Inflammatory macrophage (primary cell): Measurements from ENCODE around the gene ITPRIP.

Experiments used
- DNase-seq, 2 donors: peaks; one replicate each; pipeline ENCODE4 v3.0.0-alpha.2; 2020 to 2022

The ITPRIP gene

DNA sequence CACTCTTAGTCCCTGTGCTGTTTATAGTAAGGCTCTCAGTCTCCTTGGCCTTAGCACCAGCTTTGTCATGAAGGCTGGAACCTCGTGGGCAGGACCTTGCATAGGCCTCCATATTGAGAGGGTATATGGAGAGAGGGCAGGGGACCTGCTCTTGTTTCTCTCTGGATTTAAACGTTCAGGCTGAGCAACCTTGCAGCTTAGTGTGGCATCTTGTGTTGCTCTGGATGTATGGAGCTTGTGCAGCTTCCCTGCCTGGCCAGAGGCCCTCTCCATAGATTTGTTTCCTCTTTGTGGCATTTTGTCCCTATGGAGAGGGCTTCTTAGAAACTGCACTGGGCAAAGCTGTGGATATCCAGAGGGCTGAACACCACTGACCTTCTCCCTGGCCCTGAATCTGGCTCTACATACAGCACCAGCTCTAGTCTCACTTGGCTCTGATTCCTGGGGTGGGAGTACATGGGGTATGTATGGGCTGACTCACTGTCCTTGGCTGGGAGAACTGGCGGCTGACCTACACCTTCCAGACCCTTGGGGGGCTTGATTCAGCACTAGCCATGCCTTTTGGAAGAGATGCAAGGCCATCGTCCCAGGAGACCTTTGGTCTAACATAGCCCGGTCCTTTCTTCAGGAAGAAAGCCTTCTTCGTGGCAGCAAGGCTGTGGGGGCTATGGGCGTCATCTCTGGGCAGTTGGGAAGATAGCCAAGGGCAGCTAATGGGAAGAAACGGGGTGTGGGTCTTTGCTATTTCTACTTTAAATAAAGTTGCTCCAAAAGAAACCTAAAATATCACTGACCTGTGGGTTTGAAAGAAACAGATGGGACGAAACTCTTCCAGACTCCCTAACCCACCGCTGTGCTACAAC lies 30.5 kb downstream of the ITPRIP start:
- DNase-seq = no peak

GRCh38 chr10:104306897-104307296 lies 31.4 kb downstream of the ITPRIP start:
- no peak for DNase-seq

DNA sequence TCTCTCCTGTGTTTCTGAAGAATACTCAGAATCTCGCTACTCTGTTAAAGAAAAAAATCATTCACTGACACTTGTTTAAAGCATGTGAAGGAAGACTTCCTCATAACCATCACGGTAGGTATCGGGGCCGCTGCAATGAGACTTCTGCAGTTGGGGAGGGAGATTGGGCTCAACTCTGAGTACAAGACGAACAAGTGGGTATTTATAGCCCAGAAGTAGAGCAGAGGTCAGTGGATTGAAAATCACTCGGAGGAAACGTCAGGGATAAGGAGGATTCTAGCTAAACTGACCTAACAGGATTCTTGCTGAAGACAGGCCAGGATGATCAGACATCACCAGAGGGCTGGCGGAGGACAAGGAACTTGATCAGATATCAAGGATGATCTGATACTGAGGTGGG lies 33.3 kb downstream of the ITPRIP start:
- DNase-seq = no peak

DNA sequence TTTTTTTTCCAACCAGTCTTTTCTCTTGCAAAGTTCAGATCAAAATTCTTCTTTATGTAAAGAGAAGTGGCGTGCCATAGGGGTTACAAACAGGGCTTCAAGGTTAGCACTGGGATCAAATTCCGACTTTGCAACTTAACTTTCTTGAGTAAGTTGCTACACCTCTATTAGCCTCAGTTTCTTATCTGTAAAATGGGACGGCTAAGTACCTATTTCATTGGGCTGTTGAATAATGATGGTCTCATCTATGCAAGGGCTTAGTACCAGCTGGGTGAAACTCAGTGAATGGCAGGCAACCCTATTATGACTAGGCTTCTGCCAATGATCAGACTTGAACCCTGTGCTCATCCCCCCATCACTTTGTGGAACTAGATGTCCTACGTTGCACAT lies 33.9 kb downstream of the ITPRIP start:
- DNase-seq = no peak

DNA sequence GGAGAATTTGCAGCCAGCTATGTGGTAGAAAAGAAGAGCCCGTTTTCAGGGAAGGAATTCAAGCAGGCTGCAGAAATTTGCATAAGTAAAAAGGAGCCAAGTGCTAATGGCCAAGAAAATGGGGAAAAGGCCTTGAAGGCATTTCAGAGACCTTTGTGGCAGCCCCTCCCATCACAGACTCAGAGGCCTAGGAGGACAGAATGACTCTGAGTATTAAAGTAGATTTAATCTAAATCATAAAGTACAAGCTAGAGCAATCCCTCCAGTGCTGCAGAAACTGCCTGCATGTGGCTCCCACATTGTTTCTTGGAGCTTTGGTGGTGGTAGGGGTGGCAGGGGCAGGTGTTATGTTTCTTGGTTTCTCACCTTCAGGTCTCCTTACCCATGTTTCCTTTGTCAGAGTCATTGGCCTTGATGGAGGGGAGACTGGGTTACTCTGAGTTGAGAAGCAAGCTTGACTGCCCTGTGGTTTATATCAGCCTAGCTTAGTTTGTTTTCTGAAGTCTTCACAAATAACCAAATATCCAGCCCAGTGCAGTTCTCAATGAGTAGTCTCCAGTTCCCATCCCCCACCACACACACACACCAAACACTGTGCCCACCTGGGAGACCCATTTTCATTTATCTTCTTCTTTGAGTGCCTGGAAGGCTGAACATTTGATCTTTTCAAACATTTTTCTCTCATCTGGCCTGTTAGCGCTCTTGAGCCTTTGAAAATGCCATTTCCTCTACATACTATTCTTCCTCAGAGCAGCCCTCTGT lies 34.5 kb downstream of the ITPRIP start:
- no peak for DNase-seq

- no peak for DNase-seq
Observed at GRCh38 chr10:104301907-104302690, 36.2 kb downstream of the ITPRIP start.

- DNase-seq = peak in 1 of 2 donors; percentile 49
Observed at GRCh38 chr10:104300736-104301292, 37.5 kb downstream of the ITPRIP start.

DNA sequence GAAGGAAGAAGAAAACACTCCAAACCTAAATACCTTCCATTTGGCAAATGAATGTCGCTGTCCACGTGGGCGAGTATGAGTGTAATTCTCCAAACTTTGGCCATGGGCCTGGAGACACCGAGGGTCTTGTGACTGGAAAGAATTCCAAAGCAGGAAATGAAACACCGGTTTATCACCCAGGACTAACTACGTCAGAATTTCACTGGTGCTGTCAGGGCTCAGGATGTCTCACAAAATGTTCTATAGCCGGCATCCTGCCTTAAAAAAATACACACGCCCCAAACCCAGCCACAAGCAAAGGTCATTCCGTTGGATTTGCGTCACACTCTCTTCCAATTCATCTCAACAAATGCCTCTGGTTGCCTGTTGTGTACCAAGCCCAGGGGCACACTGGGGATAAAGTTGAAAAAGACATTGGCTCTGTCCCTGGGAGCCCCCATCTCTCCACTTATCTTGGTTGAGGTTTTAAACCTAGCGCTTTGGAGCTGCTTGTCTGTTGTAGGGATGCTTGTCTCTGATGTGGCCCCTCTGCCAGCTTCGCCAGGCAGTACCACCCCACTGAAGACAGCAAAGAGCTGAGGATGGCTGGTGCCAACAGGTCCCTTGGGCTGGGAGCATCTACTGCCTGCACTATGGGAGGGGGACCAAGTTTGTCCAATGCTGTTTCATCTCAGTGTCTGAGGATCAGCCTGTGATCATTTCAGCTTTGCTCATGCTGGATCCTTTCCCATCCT lies 38.1 kb downstream of the ITPRIP start:
- no peak for DNase-seq

GRCh38 chr10:104299031-104299904 lies 39.0 kb downstream of the ITPRIP start:
- DNase-seq = no peak

- no peak for DNase-seq
Observed at GRCh38 chr10:104297697-104298660, 40.3 kb downstream of the ITPRIP start.

- DNase-seq = no peak
Observed at GRCh38 chr10:104296687-104297436, 41.4 kb downstream of the ITPRIP start.

DNA sequence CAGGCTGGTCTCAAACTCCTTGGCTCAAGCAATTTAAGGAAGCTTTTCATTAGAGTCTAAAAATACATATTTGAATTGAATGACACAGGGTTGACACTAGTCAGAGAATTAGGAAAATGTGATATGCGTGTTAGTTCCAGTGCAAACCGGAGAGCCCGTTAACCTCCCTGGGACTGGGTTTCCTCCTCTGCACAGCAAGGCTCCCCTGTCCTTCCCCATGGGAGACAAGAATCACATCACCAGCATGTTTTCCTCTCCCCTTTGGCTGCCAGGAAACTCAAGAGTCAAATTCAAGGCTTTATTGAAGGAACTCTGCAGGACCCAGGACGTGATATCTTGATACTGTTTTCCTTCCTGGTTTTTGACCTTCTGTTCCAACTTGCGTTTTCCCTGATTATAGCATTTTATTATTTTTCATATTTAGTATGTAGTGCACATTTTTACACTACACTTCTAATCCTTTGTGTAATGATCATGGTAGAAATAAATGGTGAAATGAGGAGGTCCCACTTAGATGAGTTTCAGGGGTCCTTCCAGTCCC lies 44.4 kb downstream of the ITPRIP start:
- no peak for DNase-seq

- peak; percentile 19 to 39 for DNase-seq
Observed at GRCh38 chr10:104293011-104293410, 45.3 kb downstream of the ITPRIP start.

DNA sequence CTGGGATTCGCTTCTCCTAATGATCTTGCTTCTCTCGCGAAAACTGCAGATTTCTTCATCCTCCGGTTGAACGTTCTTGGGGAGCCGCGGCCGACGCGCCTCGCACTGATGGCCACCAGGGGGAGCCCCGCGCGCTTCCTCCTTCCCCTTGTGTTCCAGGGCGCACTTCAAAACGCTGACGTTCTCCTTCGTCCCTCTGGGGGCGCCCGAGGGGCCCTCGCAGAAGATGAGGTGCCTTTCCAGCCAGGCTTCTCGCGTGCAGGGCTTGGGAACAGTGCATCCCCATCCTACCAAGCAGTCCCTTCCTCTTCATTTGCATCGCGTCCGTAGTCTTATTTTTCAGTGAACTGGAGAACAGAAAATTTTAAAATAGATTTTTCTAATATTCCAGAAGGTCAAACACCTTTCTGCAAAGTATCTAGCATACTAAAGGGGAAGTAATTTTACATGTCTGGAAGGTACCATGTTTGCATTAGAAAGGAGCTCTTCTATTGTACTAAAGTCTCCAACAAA lies 46.8 kb downstream of the ITPRIP start:
- peak; percentile 94 for DNase-seq

DNA sequence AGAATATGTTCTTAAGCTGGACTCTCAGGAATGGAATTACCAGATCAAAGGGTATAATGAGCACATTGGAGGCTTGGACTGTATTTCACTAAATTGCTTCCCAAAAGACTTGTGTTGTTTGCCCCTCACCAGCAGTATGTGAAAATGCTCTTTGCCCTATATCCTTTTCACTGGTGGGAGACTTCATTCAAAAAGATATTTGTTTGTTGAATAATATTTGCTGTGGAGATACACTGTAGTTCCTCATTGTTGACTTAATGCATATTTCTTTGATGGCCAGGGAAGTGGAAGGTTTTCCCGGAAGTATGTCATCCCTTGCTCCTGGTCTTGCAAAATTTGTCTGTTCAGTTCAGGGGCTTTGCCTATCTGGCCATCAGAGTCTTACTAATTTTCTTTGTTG lies 49.9 kb downstream of the ITPRIP start:
- peak in 1 of 2 donors; percentile 28 for DNase-seq

GRCh38 chr10:104286939-104287338 lies 51.3 kb downstream of the ITPRIP start:
- no peak for DNase-seq

- no peak for DNase-seq
Observed at GRCh38 chr10:104284846-104285245, 53.4 kb downstream of the ITPRIP start.

DNA sequence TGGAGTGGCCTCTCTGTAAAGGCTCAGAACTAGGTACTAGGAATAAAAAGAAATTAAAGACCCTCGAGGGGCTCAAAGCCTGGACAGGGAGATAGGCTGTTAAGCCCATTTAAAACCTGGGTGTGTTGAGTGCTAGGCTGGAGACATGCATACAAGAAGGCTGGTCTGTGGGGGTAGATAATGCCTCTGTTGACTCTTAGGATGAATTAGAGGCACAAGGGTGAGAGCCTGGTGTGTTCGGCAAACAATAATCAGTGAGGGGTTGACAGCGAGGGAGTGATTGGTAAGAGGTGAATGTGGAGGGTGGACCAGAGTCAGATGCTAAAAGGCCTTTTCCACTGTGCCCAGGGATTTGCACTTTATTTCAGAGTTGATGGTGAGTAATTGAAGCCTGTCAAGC lies 56.6 kb downstream of the ITPRIP start:
- DNase-seq = no peak
